ENCODE results near the gene ALDH3A1.

- TF ChIP-seq POLR2A (IDR thresholded peaks at IDR 0.05; ENCODE audit: low read depth, low read length) (no peak), ZNF217 (IDR thresholded peaks at IDR 0.05) (no peak), WRNIP1 (IDR thresholded peaks at IDR 0.05; ENCODE audit: borderline replicate concordance, low read depth, low read length) (no peak), RB1 (IDR thresholded peaks at IDR 0.05; ENCODE audit: borderline replicate concordance) (no peak)
Measured at GRCh38 chr17:19771971-19772630, 24.0 kb upstream of the ALDH3A1 start.

Measured in GM12878 (cell line).